Left kidney (tissue), 8 donors: ENCODE measurements around the gene MYBBP1A. TPM values are rescaled to one million over a fixed set of nuclear protein-coding genes. Genes with fewer than 3 reads are reported as not detected.
"Not testable (repeated sequence)": the region's sequence is repeated elsewhere in the genome, so short reads cannot be mapped to it uniquely, and the experiment has no call there.

Source experiments
- DNase-seq: peaks from one replicate; pipeline ENCODE4 v3.0.0-alpha.2; 2013
- long read RNA-seq, 8 donors: transcript quantifications; one replicate each; lab custom pipeline, GENCODE V29; 2026
- polyA plus RNA-seq: library from polyadenylated mRNA; unstranded; fragments of 120-200 nt; gene quantifications from one replicate; pipeline ENCODE4 v1.2.1, GENCODE V29; 2013; ENCODE audit not compliant: insufficient read length

The MYBBP1A gene, protein sequence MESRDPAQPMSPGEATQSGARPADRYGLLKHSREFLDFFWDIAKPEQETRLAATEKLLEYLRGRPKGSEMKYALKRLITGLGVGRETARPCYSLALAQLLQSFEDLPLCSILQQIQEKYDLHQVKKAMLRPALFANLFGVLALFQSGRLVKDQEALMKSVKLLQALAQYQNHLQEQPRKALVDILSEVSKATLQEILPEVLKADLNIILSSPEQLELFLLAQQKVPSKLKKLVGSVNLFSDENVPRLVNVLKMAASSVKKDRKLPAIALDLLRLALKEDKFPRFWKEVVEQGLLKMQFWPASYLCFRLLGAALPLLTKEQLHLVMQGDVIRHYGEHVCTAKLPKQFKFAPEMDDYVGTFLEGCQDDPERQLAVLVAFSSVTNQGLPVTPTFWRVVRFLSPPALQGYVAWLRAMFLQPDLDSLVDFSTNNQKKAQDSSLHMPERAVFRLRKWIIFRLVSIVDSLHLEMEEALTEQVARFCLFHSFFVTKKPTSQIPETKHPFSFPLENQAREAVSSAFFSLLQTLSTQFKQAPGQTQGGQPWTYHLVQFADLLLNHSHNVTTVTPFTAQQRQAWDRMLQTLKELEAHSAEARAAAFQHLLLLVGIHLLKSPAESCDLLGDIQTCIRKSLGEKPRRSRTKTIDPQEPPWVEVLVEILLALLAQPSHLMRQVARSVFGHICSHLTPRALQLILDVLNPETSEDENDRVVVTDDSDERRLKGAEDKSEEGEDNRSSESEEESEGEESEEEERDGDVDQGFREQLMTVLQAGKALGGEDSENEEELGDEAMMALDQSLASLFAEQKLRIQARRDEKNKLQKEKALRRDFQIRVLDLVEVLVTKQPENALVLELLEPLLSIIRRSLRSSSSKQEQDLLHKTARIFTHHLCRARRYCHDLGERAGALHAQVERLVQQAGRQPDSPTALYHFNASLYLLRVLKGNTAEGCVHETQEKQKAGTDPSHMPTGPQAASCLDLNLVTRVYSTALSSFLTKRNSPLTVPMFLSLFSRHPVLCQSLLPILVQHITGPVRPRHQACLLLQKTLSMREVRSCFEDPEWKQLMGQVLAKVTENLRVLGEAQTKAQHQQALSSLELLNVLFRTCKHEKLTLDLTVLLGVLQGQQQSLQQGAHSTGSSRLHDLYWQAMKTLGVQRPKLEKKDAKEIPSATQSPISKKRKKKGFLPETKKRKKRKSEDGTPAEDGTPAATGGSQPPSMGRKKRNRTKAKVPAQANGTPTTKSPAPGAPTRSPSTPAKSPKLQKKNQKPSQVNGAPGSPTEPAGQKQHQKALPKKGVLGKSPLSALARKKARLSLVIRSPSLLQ (N-terminal part only)
- 38.1 TPM for polyA plus RNA-seq
- long read RNA-seq, donor 1, full-length matches to known transcripts = 7 of 7 reads
- long read RNA-seq, donor 1, partial matches to known transcripts = 0 of 7 reads
- long read RNA-seq, donor 1, other reads (novel, unspliced or antisense) = 0 of 7 reads
- long read RNA-seq, donor 2, full-length matches to known transcripts = 6 of 6 reads
- long read RNA-seq, donor 2, partial matches to known transcripts = 0 of 6 reads
- long read RNA-seq, donor 2, other reads (novel, unspliced or antisense) = 0 of 6 reads
- long read RNA-seq, donor 3, full-length matches to known transcripts = 4 of 4 reads
- long read RNA-seq, donor 3, partial matches to known transcripts = 0 of 4 reads
- long read RNA-seq, donor 3, other reads (novel, unspliced or antisense) = 0 of 4 reads
- long read RNA-seq, donor 4 = 0 reads
- long read RNA-seq, donor 5, partial matches to known transcripts = 0 of 1 reads
- long read RNA-seq, donor 5, other reads (novel, unspliced or antisense) = 0 of 1 reads
- long read RNA-seq, donor 6, full-length matches to known transcripts = 5 of 5 reads
- long read RNA-seq, donor 6, partial matches to known transcripts = 0 of 5 reads
- long read RNA-seq, donor 6, other reads (novel, unspliced or antisense) = 0 of 5 reads
- long read RNA-seq, donor 7, full-length matches to known transcripts = 7 of 7 reads
- long read RNA-seq, donor 7, partial matches to known transcripts = 0 of 7 reads
- long read RNA-seq, donor 7, other reads (novel, unspliced or antisense) = 0 of 7 reads
- long read RNA-seq, donor 8, partial matches to known transcripts = 0 of 1 reads
- long read RNA-seq, donor 8, other reads (novel, unspliced or antisense) = 0 of 1 reads

DNA sequence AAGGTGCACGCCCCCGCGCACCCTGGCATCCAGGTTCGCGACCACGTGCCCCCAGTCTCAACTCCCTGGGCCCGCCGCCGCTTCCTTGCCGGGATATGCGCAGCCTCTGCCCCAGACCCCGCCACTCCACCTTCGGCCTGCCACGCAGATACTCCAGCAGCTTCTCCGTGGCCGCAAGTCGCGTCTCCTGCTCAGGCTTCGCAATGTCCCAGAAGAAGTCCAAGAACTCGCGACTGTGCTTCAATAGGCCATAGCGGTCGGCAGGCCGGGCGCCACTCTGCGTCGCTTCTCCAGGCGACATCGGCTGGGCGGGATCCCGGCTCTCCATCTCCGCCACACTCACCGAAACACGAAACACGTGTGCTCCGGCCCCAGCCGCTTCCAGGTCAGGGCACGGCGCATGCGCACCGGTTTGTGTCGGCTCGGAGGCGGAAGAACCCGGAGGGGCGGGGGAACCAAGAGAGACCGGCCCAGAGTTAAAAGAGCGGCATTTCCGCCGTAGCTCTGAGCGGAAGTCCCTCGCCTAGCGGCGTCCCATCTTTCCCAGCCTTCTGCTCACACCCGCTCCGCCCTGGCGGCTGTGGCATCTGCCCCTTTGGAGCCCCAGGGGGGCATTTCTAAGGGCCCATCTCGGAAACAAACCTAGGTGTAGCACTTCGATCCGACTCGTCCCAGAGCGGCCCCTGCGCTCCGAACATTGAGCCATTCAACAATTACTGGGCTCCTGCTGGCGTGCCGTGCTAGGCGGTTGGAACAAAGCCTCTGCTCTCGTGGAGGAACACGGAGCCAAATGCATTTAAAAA, at the start of gene MYBBP1A:
Gene MYBBP1A, minus strand, starts transcription at position 388 of the 803 bp plus-strand sequence. Its CDS starts 60 bp downstream, at position 328.
- peak; percentile 96 for DNase-seq

DNA sequence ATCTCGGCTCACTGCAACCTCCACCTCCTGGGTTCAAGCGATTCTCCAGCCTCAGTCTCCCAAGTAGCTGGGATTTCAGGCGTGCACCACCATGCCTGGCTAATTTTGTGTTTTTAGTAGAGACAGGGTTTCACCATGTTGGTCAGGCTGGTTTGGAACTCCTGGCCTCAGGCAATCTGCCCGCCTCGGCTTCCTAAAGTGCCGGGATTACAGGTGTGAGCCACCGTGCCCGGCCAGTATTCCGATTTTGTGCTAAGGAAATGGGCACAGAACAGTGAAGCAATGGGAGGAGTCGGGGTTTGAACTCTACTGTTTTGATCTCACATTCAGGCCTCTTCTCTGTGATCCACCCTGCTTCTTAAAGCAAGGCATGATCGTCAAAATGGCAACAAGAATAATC, 49.6 kb upstream of the MYBBP1A start:
- DNase-seq = not testable (repeated sequence)

DNA sequence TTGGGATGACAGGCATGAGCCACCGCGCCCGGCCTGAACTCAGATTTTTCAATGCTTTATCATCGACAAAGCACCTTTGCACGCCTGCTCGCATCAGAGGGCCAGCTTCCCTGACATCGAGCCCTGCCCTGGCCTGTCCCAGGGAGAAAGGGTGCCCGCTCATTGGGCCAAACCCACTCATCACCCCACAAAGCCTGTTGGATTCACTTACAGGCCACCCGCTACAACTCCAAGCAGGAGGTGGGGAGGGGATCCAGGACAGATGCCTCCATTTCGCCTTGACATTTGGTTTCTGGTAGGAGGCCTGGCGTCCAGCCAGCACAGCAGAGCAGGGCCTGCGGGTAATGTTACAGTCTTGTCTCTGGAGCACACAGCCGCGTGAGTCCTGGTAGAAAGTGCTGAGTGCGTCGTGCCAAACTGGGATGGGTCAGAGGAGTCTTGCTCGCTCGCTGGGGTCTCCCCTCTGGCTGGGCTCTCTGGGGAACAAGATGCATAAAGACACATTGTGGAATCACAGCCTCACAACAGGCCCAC, 49.0 kb upstream of the MYBBP1A start:
- DNase-seq = peak; percentile 67

DNA sequence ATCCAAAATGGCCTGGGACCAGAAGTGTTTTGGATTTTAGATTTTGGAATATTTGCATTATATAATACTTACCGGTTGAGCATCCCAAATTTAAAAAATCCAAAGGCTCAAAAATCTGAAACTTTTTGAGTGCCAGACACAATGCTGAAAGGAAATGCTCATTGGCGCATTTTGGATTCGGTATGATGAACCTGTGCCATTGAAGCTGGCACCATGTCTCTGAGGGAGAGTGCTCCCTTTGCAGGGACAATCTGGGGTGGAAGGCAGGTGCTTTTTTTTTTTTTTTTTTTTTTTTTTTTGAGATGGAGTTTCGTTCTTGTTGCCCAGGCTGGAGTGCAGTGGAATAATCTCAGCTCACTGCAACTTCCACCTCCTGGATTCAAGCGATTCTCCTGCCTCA, 46.9 kb upstream of the MYBBP1A start:
- DNase-seq = no peak

DNA sequence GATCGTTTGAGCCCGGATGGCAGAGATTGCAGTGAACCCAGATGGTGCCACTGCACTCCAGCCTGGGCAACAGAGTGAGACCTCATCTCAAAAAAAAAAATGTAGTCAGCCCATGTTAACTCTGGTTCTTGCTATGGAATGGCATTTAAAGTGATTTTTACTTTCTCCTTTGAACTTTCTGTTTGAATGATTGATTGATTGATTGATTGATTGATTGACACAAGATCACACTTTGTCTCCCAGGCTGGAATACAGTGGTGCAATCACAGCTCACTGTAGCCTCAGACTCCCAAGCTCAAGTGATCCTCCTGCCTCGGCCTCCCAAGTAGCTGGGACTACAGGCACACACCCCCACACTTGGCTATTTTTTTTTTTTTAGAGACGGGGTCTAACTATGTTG, 46.1 kb upstream of the MYBBP1A start:
- DNase-seq = no peak

DNA sequence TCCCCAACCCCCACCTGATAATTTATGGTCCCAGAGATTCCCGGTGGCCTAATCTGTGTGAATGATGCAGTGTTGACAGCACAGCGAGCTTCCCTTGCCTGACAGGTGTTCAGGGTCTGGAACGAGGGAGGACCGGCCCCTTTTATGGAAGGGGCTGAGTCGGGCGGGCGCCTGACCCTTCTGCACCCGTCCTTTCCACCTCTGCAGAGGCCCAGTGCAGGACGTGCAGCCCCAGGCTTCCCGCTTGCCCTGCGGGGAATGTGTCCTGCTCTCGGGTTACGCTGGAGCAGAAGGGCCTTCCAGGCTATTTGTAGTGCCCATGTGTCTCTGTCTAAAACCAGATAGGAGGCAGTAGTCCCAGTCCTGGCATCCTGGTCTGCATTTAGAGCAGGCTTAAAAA, 45.4 kb upstream of the MYBBP1A start:
- DNase-seq = no peak

DNA sequence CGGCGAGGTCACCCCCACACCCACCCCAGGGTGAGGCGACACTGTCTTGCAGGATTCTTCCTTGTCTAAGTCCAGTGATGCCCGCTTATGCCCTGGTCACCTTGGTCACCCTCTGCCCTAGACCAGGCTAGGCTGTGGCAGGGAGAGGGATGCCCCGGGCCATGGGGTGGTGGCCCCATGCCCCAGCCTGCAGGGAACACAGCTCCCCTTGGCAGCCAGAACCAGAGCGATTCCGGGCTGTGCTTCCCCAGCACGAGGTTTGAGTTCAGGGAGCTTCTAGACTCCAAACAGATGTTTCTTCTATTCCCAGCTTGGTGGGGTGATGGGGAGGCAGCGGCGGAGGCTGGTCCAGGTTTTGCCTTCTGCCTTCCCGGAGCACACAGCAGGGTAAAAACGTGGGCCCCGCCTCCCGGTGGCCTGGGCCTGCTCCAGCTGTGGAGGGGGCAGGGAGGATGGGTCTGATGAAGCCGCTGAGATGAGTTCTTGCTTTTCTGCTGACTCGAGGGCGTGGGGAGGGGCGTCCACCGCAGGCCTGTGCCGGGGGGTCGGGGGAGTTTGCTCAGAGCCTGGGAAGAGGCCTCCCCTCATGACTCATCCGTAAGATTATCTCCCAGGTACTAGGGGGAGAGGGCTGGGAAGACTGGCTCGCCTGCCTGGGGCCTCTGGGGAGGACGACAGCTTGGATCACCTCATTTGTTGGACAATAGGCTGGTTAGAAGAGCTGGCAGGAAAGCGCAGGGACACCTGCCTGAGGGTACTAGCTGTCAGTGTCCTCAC, 44.5 kb upstream of the MYBBP1A start:
- peak; percentile 59 for DNase-seq

DNA sequence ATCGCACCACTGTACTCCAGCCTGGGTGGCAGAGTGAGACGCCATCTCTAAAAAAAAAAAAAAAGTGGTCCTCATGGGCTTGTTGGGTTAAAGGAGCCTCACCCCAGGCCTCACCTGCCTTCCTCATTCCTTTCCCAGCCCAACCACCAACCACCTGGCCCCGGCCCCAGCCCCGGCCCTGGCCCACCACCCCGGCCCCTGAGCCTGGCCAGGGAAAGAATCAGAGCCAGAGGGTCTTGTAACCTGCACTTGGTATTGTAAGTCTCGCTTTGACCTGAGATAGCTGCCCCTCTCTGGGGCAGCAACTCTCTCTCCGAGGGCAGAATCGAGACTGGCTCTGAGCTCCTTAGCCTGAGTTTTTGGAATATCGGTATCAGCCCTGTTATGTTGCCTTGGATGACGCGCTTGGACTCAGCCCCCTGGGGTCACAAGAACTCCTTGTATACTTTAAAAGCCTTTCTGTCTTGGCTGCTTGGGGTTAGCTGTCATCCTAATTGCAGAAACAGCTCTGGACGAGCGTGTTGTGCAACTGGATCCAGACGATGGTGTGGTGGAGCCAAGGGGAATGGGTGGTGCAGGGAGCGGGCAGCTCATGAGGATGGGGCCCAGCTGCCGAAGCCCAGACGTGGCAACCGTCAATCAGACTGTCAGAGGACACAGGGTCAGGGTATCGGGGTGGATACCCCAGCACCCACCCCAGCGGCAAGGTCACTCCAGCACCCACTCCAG, 43.8 kb upstream of the MYBBP1A start:
- no peak for DNase-seq

DNA sequence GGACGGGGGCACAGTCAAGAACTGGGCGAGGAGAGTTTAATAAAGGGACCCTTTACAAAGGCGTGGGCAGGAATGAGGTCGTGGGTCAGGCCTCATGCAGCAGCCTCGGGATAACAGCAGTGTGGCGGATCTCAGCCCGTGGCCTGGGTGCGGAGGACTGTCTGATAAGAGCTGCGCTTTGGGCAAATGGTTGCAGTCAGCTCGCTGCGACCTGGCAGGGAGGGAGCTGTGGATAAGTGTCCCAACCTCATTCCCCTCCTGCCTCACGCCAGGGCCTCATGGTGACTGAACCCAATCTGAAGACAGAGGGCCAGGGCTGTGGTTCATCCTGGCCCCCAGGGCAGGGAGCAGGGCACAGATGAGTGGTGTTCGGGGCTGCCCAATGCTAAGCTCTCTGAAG, 42.8 kb upstream of the MYBBP1A start:
- DNase-seq = no peak

DNA sequence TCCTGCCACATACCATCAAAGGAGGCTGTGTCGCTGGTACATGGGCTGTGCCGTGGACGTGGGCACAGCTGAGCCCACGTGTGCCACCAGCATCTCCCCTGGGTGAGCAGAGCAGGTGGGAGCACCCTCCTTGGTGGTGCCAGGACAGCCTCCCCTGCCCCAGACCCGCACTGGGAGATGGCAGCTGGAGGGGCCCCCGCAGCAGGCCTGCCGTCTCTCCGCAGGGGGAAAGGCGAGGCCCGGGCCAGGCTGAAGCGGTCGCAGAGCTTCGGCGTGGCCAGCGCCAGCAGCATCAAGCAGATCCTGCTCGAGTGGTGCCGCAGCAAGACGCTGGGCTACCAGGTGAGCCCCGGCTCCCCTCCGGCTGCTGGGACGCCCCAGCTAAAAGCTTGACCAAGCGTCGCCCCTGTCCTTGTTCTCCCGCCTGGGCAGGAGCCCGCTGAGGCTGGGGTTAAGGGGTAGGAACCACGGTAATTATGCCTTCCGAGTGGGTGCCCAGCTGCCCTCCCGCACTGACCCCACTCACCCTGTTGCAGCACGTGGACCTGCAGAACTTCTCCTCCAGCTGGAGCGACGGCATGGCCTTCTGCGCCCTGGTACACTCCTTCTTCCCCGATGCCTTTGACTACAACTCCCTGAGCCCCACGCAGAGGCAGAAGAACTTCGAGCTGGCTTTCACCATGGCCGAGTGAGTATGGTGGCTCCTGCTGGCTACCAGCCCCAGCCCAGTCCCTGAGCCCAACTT, 41.6 kb upstream of the MYBBP1A start:
- DNase-seq = no peak

DNA sequence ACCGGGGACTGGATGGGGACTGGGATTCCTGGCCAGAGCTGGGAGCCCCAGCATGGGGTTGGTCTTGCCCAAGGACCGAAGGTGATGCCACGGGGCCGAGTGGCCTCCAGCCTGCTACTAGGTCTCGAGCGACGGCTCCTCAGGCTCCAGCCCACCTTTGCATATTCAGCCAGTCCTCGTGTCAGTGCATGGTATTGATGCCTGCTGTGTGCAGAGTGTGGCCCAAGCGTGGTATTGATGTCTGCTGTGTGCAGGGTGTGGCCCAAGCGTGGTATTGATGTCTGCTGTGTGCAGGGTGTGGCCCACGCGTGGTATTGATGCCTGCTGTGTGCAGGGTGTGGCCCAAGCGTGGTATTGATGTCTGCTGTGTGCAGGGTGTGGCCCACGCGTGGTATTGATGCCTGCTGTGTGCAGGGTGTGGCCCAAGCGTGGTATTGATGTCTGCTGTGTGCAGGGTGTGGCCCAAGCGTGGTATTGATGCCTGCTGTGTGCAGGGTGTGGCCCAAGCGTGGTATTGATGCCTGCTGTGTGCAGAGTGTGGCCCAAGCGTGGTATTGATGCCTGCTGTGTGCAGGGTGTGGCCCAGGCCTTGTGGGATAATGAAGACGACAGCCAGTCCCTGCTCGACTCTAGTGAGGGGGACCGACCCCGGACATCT, 40.6 kb upstream of the MYBBP1A start:
- DNase-seq = not testable (repeated sequence)

DNA sequence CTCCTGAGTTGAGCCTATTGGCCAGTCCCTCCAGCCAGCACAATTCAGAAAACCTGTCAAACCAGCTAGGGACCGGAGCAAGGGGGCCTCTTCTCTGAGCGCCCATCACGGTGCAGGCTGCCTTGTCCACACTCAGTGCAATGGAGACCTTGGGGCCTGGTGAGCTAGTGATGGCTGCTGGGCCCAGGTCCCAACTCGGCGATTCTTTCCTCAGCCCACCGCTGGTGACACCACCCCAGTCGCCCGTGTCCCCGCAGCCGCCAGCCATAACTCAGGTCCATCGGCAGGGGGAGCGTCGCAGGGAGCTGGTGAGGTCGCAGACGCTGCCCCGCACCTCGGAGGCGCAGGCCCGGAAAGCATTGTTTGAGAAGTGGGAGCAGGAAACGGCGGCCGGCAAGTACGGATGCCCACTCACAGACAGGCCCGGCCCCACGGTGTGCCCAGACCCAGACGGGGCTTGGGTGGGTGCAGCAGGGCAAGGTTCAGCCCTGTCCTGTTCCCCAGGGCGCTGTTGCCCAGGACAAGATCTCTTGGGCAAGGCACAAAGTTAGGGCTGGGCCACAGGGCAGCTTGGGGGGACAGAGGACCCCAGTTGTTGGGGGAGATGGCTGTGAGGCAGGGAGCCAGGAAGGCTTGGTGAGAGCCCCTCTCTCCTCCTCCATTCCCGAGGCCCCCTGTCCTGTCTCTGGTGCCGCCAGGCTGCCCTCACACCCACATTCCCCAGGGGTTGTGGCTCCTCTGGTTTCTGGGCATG, 39.9 kb upstream of the MYBBP1A start:
- DNase-seq = no peak

DNA sequence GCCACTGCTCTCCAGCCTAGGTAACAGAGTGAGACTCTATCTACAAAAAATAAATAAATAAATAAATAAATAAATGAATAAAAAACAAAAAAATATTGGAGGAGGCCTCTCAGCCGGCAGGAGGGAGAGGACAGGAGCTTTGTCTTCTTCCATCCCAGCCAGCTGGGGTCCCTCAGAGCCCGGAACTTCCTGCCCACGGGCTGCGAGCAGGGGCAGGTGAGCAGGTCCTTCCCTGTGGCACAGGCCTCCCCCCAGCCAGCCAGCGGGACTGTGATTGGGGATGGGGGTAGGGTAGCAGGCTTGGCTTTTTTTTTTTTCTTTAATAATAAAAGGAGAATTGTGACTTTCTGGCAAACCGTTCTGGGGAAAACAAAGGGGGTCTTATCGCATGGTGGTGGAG, 39.2 kb upstream of the MYBBP1A start:
- no peak for DNase-seq

DNA sequence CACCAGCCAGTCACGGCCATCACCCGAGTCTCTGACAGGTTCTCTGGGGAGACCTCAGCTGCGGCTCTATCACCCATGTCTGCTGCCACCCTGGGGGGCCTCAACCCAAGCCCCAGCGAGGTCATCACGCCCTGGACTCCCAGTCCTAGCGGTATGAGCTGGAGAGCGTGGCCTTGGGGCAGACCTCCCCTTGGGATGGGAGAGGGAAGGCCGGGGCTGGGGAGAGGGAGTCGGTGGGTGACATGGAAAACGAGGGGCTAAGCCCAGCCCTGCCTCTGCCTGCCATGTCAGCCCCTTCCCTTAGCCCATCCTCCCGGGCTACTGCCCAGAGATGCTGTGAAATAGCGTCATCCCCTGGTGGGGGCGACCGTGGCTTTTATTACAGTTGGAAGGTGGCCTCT, 37.8 kb upstream of the MYBBP1A start:
- no peak for DNase-seq

DNA sequence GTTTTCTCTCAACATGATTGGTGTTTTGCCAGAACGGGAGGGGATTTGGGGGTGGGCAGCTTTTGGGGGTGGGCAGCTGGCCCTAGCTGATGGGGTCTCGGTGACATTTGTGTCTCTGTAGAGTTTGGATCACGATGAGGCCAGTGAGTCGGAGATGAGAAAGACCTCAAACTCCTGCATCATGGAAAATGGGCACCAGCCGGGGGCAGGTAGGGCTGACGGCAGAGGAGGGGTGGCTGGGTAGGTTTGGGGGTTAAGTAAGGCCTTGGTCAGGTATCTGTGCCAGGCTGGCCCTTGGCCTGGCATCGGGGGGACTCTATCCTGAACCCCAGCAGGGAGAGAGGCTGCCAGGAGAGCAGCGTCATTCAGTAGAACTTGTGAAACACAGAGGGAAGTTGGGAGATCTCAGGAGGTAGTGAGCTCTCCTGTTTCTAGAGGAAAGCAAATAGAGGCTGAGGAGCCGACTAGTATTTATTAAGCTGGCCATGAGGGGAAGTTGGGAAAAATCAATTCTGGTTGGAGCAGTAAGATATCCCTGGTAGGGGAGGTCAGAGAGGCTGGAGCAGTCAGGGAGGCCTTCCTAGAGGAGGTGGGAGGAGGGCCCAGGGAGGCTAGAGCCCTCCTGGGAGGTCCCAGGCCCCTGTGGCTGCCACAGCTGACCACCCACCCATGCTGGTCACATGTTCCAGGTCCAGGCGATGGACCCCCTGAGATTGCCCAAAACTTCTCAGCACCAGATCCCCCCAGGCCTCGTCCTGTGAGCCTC, 37.2 kb upstream of the MYBBP1A start:
- no peak for DNase-seq
